HepG2 (cell line): ENCODE results near the gene PDZD2. TPM values are rescaled to one million over a fixed set of nuclear protein-coding genes. Genes with fewer than 3 reads are reported as not detected.

Experiments
- ATAC-seq: fragments of 200-7000 bp; cut with Tn5 transposase; 3 replicates; pipeline ENCODE4 v1.9.1; 2020; ENCODE audit warnings: mild to moderate bottlenecking, moderate library complexity
- BruUV-seq: library from RNA; stranded (reverse); fragments of 400-500 nt; replicated peaks from 2 replicates; lab custom pipeline; 2021; lab: Mats Ljungman, UMichigan
- CTCF ChIA-PET: fragments of 300-600 bp; formaldehyde crosslinking; extraction: SDS; loops from one replicate; lab custom pipeline; 2021; ENCODE audit warnings: low total read pairs, inconsistent platforms, low intra/inter-chr PET ratio; lab: Yijun Ruan, JAX
- POLR2A ChIA-PET: fragments of 350-600 bp; sonication (Branson Sonifier 250); formaldehyde crosslinking; loops from one replicate; lab custom pipeline; 2020; ENCODE audit warnings: antibody characterized with exemption, inconsistent platforms; lab: Yijun Ruan, JAX
- DNase-seq: peaks from one replicate; pipeline ENCODE4 v3.0.0-alpha.2; 2015; ENCODE audit warnings: low spot score
- FAIRE-seq: peaks from 3 replicates; lab custom pipeline; 2011; peaks lifted over from hg19 to GRCh38; lab: Jason Lieb, UNC
- H2AFZ ChIP-seq: one replicate; pipeline ENCODE4 v1.6.1; 2011; ENCODE audit warnings: low read length, inconsistent platforms
- H3K27ac ChIP-seq: fragments of 300-600 bp; 3 replicates; pipeline ENCODE4 v1.8.0; 2011; ENCODE audit warnings: mixed run types, mild to moderate bottlenecking, mixed read lengths, low read length, inconsistent platforms; ENCODE audit not compliant: insufficient read depth; ENCODE audit errors: extremely low read length
- H3K27me3 ChIP-seq, 2 experiments: fragments of 200-600 bp in 1 of 2; 2 replicates in 1 of 2; 3 replicates in 1 of 2; pipeline versions ENCODE4 v1.6.0 to v1.8.0; 2011; ENCODE audit warnings: low read length in 2 of 2, mild to moderate bottlenecking in 2 of 2, moderate library complexity in 2 of 2, inconsistent platforms in 1 of 2; ENCODE audit not compliant: insufficient read depth in 2 of 2, control insufficient read depth in 1 of 2
- H3K36me3 ChIP-seq, 2 experiments: fragments of 200-600 bp in 1 of 2; replicated peaks in 1 of 2; 2 replicates in 1 of 2; 3 replicates in 1 of 2; pipeline versions ENCODE4 v1.5.1 to v1.8.0; 2011; ENCODE audit warnings: low read length in 2 of 2, inconsistent platforms in 1 of 2; ENCODE audit not compliant: insufficient read depth in 2 of 2, control insufficient read depth in 1 of 2
- H3K4me1 ChIP-seq: 2 replicates; pipeline ENCODE4 v1.5.1; 2012; ENCODE audit warnings: low read length, inconsistent platforms; ENCODE audit not compliant: insufficient read depth
- H3K4me2 ChIP-seq: 2 replicates; pipeline ENCODE4 v1.6.0; 2011; ENCODE audit warnings: low read depth, low read length, inconsistent platforms
- H3K4me3 ChIP-seq, 3 experiments: fragments of 200-600 bp in 1 of 3; sonication (generic), shearing (Covaris generic) in 1 of 3; replicated peaks in 1 of 3; 2 replicates each; pipeline ENCODE4 v1.5.1; 2011 to 2016; ENCODE audit warnings: low read length in 3 of 3, inconsistent platforms in 2 of 3, low read depth in 2 of 3, mild to moderate bottlenecking in 2 of 3, control low read depth in 1 of 3, mixed read lengths in 1 of 3; ENCODE audit not compliant: insufficient read depth in 1 of 3
- H3K79me2 ChIP-seq: one replicate; pipeline ENCODE4 v1.6.1; 2011; ENCODE audit warnings: low read length, inconsistent platforms; ENCODE audit not compliant: insufficient read depth
- H3K9ac ChIP-seq: 2 replicates; pipeline ENCODE4 v1.6.0; 2011; ENCODE audit warnings: mild to moderate bottlenecking, low read depth, low read length, inconsistent platforms; ENCODE audit not compliant: insufficient read depth
- H3K9me3 ChIP-seq: 2 replicates; pipeline ENCODE4 v1.5.1; 2012; ENCODE audit warnings: mild to moderate bottlenecking, low read length
- H4K20me1 ChIP-seq: 2 replicates; pipeline ENCODE4 v1.6.0; 2011; ENCODE audit warnings: inconsistent platforms, mild to moderate bottlenecking, low read length, moderate library complexity; ENCODE audit not compliant: insufficient read depth
- POLR2AphosphoS2 ChIP-seq: IDR thresholded peaks from 2 replicates; pipeline ENCODE4 v1.6.1; 2011; ENCODE audit warnings: low read depth, low read length, improper control_type of control experiment
- RBM39 ChIP-seq: fragments of 200-400 bp; formaldehyde crosslinking; IDR thresholded peaks from one replicate; pipeline ENCODE4 v1.6.1; 2018; ENCODE audit warnings: antibody characterized with exemption, mild to moderate bottlenecking, low read depth, low read length; ENCODE audit not compliant: poor library complexity, severe bottlenecking
- SETDB1 ChIP-seq: sonication (generic); formaldehyde crosslinking; IDR thresholded peaks from 2 replicates; pipeline ENCODE4 v1.5.1; 2020; ENCODE audit warnings: missing genetic modification reagents, mild to moderate bottlenecking, borderline replicate concordance
- TMF1 ChIP-seq: sonication (generic); formaldehyde crosslinking; IDR thresholded peaks from 2 replicates; pipeline ENCODE4 v1.8.1; 2022; ENCODE audit warnings: low read depth, missing genetic modification reagents
- ZKSCAN1 ChIP-seq: fragments of 150-350 bp; IDR thresholded peaks from 2 replicates; pipeline ENCODE4 v1.6.1; 2014; ENCODE audit warnings: low read length
- ZNF615 ChIP-seq: sonication (generic); formaldehyde crosslinking; IDR thresholded peaks from 2 replicates; pipeline ENCODE4 v1.5.0; 2020; ENCODE audit warnings: mild to moderate bottlenecking, missing genetic modification reagents, borderline replicate concordance
- ZNF83 ChIP-seq: sonication (generic); formaldehyde crosslinking; IDR thresholded peaks from 2 replicates; pipeline ENCODE4 v1.4.0; 2020; ENCODE audit warnings: missing genetic modification reagents, mild to moderate bottlenecking, borderline replicate concordance
- WGBS: methylation state at CpG from one replicate; pipeline ENCODE4 v1.1.6; 2017; ENCODE audit warnings: low lambda C conversion rate; 5-methylcytosine and 5-hydroxymethylcytosine counted together
- in situ Hi-C: cut with HindIII; loops from 2 replicates; pipeline ENCODE4 v1.10.0; 2017; ENCODE audit warnings: low pct_unique_long_range_greater_than_20kb; ENCODE audit not compliant: extremely low pct_ligation_motif_present
- intact Hi-C: fragments of 100-400 bp; cut with micrococcal nuclease; formaldehyde crosslinking; loops from one replicate; pipeline ENCODE4 v1.10.0; 2022; ENCODE audit not compliant: unreplicated experiment
- polyA plus RNA-seq, 8 experiments: library from polyadenylated mRNA; depleted of rRNA in 3 of 8; stranded (reverse) in 7 of 8; unstranded in 1 of 8; fragments of >200 nt; fragmentation: Illumina TruSeq in 4 of 8; extraction: Trizol in 4 of 8; gene quantifications; 2 replicates each; pipeline versions ENCODE4 v1.2.1 to v1.2.3, GENCODE V29; 2011 to 2016; ENCODE audit warnings: low read depth in 4 of 8, missing spikeins in 1 of 8, mixed read lengths in 1 of 8; ENCODE audit not compliant: insufficient read depth in 1 of 8
- total RNA-seq, 5 experiments: library from RNA; depleted of rRNA; stranded (reverse); fragments of >200 nt; fragmentation: Illumina TruSeq; extraction: Trizol; gene quantifications; 2 replicates each; pipeline ENCODE4 v1.2.3, GENCODE V29; 2016; ENCODE audit warnings: low read depth in 1 of 5

The PDZD2 gene
- total and polyA plus RNA-seq, 2 of the 13 experiments (the other 11 are each of a cell fraction or from before 2014, with no cell fraction given) = 0.04 TPM; not detected in 1

- H3K4me2 ChIP-seq = no peak overlapping the region
- BruUV-seq = no TSS peak
- FAIRE-seq = no peak
Measured at GRCh38 chr5:31637851-31638250, 1.1 kb upstream of the PDZD2 start.

DNA sequence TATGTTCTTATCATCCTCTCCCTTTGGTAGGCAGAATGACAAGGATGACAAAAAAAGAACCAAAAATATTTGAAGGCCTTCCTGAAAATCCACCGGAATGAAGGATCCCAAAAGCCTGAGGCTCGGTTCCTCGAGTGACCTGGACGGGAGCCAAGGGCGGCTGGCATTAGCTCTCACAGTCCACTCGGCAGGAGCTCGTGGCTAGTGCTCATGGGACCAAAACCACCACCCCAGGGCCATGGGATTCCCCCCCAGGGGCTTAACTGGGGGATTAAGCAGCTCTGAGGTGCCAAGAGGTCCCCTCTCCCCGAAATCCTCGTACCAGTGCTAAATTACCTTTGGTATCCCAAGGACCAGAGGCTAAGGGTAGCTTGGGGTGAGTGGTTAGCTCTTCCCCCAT is 586 bp upstream of the PDZD2 start:
- Histone ChIP-seq H3K27me3 (peaks cover 4 to 48% of the 10 kb centered on the region in 2 experiments; a peak in 4 of 5 replicates), H3K4me1 (no peaks in the 10 kb centered on the region), H3K4me2 (peak overlapping the region; percentile 65), H3K9me3 (no peaks in the 10 kb centered on the region), H2AFZ (no peak overlapping the region), H3K9ac (no peak overlapping the region), H3K4me3 (peak overlapping the region; percentile 62 to 75 (median 64); a peak in 4 of 6 replicates), H3K79me2 (no peaks in the 10 kb centered on the region)
- intact Hi-C loops = no loop called here
- in situ Hi-C loops = no loop called here
- POLR2A ChIA-PET = interaction anchor here (0.8 kb wide), 1 partner anchor 41 kb away, joined by 3 read pairs; no protein-coding TSS in a partner anchor
- DNase-seq = no peak
- 28% methylated on average over 8 of the region's 9 CpGs for WGBS
- BruUV-seq = no TSS peak
- TF ChIP-seq ZNF615 (CRISPR knock-in tag) (no peak), POLR2AphosphoS2 (no peak)
- TF ChIP-seq, all 625 proteins: peak for 0
- FAIRE-seq (no peak), ATAC-seq (no peak)
- Histone ChIP-seq H3K36me3 (no peaks in the 10 kb centered on the region), H3K27ac (no peak overlapping the region), H4K20me1 (no peaks in the 10 kb centered on the region)
- CTCF ChIA-PET = no interaction called here

More at GRCh38 chr5:31637851-31638250, 1.1 kb upstream of the PDZD2 start:
- ATAC-seq = no peak
- no peak for DNase-seq
- CTCF ChIA-PET = no interaction called here
- no peaks in the 10 kb centered on the region for H3K36me3 ChIP-seq
- in situ Hi-C loops = no loop called here
- no peak for TF ChIP-seq ZKSCAN1
- TF ChIP-seq TMF1 (CRISPR knock-in tag) = no peak
- TF ChIP-seq SETDB1 (CRISPR knock-in tag) = no peak
- TF ChIP-seq RBM39 = no peak
- TF ChIP-seq ZNF83 = no peak
- TF ChIP-seq, all 625 proteins: peak for 0
- intact Hi-C loops = no loop called here
- H3K9ac ChIP-seq = no peak overlapping the region
- H3K9me3 ChIP-seq = no peaks in the 10 kb centered on the region
- no peak overlapping the region for H3K4me3 ChIP-seq
- 78% methylated on average over 6 of the region's 6 CpGs for WGBS
- no peaks in the 10 kb centered on the region for H4K20me1 ChIP-seq
- no peak overlapping the region for H3K27ac ChIP-seq
- no peaks in the 10 kb centered on the region for H3K4me1 ChIP-seq
- POLR2A ChIA-PET = interaction anchor here (0.8 kb wide), 1 partner anchor 41 kb away, joined by 3 read pairs; no protein-coding TSS in a partner anchor
- H2AFZ ChIP-seq = no peak overlapping the region
- peaks cover 4 to 44% of the 10 kb centered on the region in 2 experiments; a peak in 4 of 5 replicates for H3K27me3 ChIP-seq
- no peaks in the 10 kb centered on the region for H3K79me2 ChIP-seq
